Measurements from ENCODE around the gene NFATC2. TPM values are rescaled to one million over a fixed set of nuclear protein-coding genes. Genes with fewer than 3 reads are reported as not detected.

Gene NFATC2
- total RNA-seq, 6 experiments from 2014 or later: 3.9 to 7.1 (median 4.7) TPM

GRCh38 chr20:51516855-51517254 lies 25.7 kb downstream of the NFATC2 start:
- ATAC-seq (no peak), DNase-seq (no peak)
- Histone ChIP-seq H3K27ac (no peak overlapping the region), H3K4me3 (no peak overlapping the region), H3K9me3 (no peaks in the 10 kb centered on the region), H3K4me1 (no peaks in the 10 kb centered on the region), H3K36me3 (peaks cover 0 to 17% (median 0%) of the 10 kb centered on the region in 4 donors), H3K27me3 (no peaks in the 10 kb centered on the region)
- 96% methylated on average over 7 of the region's 7 CpGs for WGBS (ENCODE audit: insufficient coverage, low coverage, low lambda C conversion rate, missing lambda C conversion rate)
- intact Hi-C loops (cut with DNase I): no loop called here
- TF ChIP-seq CTCF (IDR thresholded peaks at IDR 0.05) (no peak), POLR2A (IDR thresholded peaks at IDR 0.05) (no peak)

GRCh38 chr20:51514836-51515235 lies 27.7 kb downstream of the NFATC2 start:
- peaks cover 0 to 17% (median 0%) of the 10 kb centered on the region in 4 donors for H3K36me3 ChIP-seq
- H3K4me3 ChIP-seq: no peak overlapping the region
- 97% methylated on average over 5 of the region's 7 CpGs for WGBS (ENCODE audit: insufficient coverage, low coverage, low lambda C conversion rate, missing lambda C conversion rate)
- H3K4me1 ChIP-seq: no peaks in the 10 kb centered on the region
- no peak for ATAC-seq
- intact Hi-C loops (cut with DNase I): no loop called here
- no peaks in the 10 kb centered on the region for H3K9me3 ChIP-seq
- H3K27ac ChIP-seq: no peak overlapping the region
- TF ChIP-seq CTCF (IDR thresholded peaks at IDR 0.05) (no peak), POLR2A (IDR thresholded peaks at IDR 0.05) (no peak)
- no peak for DNase-seq
- no peaks in the 10 kb centered on the region for H3K27me3 ChIP-seq

GRCh38 chr20:51514249-51514648 lies 28.3 kb downstream of the NFATC2 start:
- intact Hi-C loops (cut with DNase I): no loop called here

GRCh38 chr20:51513545-51513944 lies 29.0 kb downstream of the NFATC2 start:
- no peaks in the 10 kb centered on the region for H3K4me1 ChIP-seq
- whole genome bisulfite sequencing (ENCODE audit: insufficient coverage, low coverage, low lambda C conversion rate, missing lambda C conversion rate): 100% methylated on average over 1 of the region's 4 CpGs
- intact Hi-C loops (cut with DNase I): no loop called here
- TF ChIP-seq POLR2A (IDR thresholded peaks at IDR 0.05) (no peak), CTCF (IDR thresholded peaks at IDR 0.05) (no peak)
- no peak for DNase-seq
- H3K27me3 ChIP-seq: no peaks in the 10 kb centered on the region
- ATAC-seq: no peak
- no peak overlapping the region for H3K4me3 ChIP-seq
- no peak overlapping the region for H3K27ac ChIP-seq
- H3K36me3 ChIP-seq: peaks cover 0 to 14% (median 0%) of the 10 kb centered on the region in 4 donors
- H3K9me3 ChIP-seq: no peaks in the 10 kb centered on the region

More at GRCh38 chr20:51514249-51514648, 28.3 kb downstream of the NFATC2 start:
- Histone ChIP-seq H3K27ac (no peak overlapping the region), H3K36me3 (peaks cover 0 to 17% (median 0%) of the 10 kb centered on the region in 4 donors), H3K9me3 (no peaks in the 10 kb centered on the region), H3K4me3 (no peak overlapping the region), H3K4me1 (no peaks in the 10 kb centered on the region), H3K27me3 (no peaks in the 10 kb centered on the region)
- WGBS (ENCODE audit: insufficient coverage, low coverage, low lambda C conversion rate, missing lambda C conversion rate): 86% methylated on average over 1 of the region's 3 CpGs
- TF ChIP-seq POLR2A (IDR thresholded peaks at IDR 0.05) (no peak), CTCF (IDR thresholded peaks at IDR 0.05) (no peak)
- DNase-seq (no peak), ATAC-seq (no peak)

GRCh38 chr20:51512645-51513044 lies 29.9 kb downstream of the NFATC2 start:
- no peaks in the 10 kb centered on the region for H3K9me3 ChIP-seq
- no peak for DNase-seq
- H3K4me3 ChIP-seq: no peak overlapping the region
- H3K27ac ChIP-seq: no peak overlapping the region
- ATAC-seq: no peak
- H3K27me3 ChIP-seq: no peaks in the 10 kb centered on the region
- intact Hi-C loops (cut with DNase I): no loop called here
- H3K36me3 ChIP-seq: peaks cover 0 to 14% (median 0%) of the 10 kb centered on the region in 4 donors
- no peak for TF ChIP-seq CTCF (IDR thresholded peaks at IDR 0.05)
- TF ChIP-seq POLR2A (IDR thresholded peaks at IDR 0.05): no peak
- H3K4me1 ChIP-seq: no peaks in the 10 kb centered on the region
- 75% methylated on average over 2 of the region's 2 CpGs for WGBS (ENCODE audit: insufficient coverage, low coverage, low lambda C conversion rate, missing lambda C conversion rate)
